HG03442 (cell line): ENCODE results near the gene BEGAIN.

Experiments used
- ATAC-seq: cut with Tn5 transposase; IDR thresholded peaks from one replicate; pipeline ENCODE4 v1.9.1; 2021; ENCODE audit warnings: mild to moderate bottlenecking, moderate library complexity; ENCODE audit not compliant: unreplicated experiment

The BEGAIN gene

DNA sequence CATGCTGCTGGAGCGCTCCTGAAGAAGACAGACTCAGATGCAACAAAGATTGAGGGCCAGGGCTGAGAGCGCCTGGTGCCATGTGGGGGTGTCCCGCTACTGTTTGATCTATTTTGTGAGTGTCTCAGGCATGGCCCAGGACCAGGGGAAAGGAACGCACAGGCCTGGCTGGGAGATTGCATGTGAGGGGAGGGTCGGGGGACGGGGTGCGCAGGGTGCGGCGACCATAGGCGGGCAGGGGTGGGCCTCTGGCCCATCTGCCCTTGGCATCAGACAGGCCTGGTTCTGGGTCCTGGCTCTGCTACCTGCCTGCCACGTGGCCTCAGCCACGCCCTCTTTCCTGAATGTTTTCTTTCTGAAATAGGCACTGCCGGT, 47.5 kb downstream of the BEGAIN start:
- ATAC-seq, result no peak

GRCh38 chr14:100539003-100539660, 48.1 kb downstream of the BEGAIN start:
- ATAC-seq, result no peak

DNA sequence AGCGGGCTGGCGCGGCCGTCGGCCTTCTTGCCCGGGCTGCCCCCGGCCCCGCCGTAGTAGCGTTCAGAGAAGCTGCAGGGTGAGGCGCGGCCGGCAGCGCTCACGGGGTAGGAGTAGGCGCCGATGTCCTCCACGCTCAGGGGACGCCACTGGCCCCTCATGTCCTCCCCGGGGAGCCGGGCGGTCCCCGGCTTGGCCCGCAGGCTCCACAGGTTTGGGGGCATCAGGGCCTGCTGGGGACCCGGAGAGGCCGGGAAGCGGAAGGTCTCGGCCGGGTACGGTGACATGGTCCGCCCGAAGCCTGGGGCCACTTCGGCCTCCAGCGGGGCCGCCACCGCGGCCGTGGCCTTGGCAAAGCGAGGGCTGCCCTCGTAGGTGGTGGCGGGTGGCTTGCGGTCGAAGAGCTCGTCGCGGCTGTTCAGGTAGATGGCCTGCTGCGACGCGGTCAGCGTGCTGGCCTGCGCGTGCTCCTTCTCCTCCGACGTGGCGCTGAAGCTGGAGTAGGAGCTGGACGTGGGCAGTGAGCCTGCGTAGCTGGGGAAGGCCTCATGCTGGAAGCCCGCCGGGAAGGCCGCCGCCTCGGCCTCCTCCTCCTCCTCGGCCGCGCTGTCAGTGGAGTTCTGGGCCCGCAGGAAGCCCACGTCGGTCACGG, 48.7 kb downstream of the BEGAIN start:
- no peak for ATAC-seq

DNA sequence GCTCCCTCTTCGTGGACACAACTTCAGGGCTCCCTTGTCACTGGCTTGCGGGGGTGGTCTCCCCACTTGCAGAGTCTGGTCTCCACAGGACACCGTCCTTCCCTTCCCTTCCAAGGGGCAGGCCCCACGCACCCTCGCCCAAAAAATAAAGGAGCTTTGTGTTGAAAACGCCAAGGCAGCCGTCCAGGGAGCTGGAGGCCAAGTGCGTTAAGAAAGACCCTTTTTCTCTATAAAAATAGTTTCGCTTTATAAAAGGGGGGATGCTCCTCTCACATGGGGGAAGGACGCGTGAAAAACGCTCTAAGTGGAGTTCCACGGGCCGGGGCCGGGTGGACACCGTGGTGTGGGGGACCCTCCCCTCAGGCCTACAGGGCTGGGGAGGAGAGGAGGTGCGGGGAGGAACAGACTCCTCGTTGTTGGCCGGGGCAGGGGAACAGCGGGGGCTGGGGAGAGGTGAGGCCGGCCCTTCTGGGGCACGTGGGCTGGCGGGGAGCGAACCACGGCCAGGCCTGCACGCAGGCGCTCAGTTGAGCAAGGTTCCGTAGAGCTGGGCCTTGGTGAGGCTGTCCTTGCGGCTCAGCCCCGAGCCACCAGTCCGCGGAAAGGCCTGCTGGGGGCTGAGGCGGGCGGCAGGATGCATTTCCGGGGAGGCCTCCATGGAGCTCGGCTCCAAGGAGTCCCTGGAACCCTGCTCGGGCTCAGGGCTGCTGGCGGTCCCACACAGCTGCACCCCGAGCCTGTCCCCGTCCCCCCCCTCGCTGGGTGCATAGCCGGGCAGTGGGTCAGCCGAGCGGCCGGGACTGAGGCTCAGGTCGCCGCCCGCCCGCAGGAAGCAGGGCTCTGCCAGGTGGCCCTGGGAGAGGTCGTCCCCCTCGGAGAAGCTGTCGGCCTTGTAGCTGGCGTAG, 49.5 kb downstream of the BEGAIN start:
- no peak for ATAC-seq

DNA sequence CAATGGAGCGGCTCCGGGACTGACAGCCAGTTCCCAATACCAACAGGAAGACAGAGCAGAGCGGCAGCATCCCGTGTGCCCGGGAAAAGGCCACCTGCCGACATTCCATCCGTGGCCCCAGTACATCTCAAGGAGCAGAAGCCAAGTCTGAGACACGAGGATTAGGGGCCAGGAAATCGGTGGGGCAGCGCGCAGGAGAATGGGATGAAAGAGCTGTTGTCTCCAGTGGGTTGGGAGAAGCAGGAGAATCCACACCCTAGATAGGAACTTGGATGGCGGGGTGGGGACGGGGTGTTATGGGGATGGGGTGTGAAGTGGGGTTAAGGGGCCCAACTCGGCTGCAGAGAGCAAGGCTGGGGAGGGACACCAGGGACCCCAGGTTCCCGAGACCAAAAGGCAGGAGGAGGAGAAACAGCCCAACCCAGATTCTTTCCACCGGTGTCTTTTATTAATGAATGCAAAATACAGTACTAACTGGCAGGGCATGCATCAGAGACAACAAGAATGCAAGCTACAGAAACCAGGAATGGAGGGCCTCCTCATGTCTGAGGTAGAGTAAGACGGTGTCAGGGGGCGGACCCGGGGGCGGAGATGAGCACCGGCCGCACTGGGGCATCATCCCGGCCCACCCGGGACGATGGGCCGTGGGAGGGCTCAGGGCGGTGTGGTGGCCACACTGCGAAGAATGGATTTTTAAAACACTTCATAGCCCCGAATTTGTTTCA, 50.3 kb downstream of the BEGAIN start:
- no peak for ATAC-seq

GRCh38 chr14:100536121-100536510, 51.1 kb downstream of the BEGAIN start:
- ATAC-seq, result no peak

GRCh38 chr14:100535287-100536120, 51.7 kb downstream of the BEGAIN start:
- ATAC-seq, result no peak

DNA sequence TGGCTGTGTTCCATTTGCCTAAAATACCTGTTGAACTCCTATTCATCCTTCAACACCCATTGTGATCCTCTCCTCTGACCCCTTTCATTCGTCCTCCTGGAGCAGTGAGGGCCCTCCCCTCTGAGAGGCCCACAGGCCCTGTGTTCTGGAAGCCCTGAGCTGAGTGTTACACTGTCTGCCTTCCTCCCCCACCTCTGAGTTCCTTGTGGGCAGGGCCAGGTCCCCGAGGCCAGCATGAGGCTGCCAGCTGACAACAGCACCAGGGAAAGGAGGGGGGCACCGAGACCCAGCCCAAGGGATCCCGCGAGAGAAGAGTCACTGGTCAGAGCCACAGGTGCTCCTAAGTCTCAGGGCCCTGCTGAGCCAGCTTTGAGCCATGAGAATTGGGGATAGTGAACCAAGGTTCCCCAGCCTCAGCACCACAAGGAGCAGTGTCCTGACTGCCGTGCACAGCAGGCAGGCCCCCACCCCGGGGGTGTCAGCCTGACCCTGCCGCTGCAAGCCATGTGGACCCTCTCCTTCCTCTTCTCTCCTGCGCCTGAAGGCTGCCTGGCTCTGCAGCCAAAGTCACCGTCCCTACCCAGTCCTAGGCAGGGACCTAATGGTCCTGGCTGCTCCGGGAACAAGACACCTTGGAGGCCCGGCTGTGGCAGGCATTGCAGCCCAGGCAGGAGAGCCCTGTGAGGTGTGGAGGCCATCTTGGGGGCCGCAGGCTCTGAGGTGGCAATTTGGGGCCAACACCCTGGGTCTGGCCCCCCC, 52.5 kb downstream of the BEGAIN start:
- ATAC-seq, result no peak

DNA sequence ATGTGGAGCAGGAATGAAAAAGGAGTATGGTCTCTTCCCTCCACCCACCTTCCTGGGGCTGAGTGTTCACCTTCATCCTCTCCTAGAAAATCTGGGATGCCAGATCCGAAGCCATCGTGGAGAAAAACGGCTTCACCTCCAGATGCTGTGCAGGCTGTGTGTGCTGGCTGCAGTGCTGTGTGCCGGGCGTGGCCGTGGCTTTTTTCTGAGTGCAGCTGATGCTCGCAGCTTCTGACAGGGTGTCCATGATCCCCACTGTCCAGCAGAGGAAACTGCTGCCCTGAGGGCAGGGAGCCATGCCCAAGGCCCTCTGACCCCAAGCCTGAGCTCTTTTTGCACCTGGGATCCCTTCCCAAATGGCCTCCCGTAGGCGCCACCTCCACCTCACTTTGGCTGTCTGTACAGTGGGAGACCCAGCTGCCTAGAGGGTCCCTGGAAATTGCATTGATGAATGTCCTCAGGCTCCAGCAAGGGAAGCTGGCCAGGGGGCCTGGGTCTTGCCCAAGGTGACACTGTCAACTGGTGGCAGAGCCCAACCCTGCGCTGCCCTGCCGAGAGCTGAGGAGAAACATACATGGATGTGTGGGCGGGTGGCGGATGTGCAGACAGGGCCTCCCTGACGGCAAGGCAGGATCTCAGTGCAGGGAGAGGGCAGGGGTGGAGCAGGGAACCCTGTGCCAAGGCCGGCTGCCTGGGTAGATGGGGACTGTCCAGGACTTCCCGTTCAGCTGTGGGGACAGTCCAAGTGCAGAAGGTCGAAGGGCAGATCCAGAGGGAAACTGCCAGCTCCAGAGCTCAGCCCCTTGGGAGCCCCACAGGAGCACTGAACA, 53.3 kb downstream of the BEGAIN start:
- no peak for ATAC-seq

DNA sequence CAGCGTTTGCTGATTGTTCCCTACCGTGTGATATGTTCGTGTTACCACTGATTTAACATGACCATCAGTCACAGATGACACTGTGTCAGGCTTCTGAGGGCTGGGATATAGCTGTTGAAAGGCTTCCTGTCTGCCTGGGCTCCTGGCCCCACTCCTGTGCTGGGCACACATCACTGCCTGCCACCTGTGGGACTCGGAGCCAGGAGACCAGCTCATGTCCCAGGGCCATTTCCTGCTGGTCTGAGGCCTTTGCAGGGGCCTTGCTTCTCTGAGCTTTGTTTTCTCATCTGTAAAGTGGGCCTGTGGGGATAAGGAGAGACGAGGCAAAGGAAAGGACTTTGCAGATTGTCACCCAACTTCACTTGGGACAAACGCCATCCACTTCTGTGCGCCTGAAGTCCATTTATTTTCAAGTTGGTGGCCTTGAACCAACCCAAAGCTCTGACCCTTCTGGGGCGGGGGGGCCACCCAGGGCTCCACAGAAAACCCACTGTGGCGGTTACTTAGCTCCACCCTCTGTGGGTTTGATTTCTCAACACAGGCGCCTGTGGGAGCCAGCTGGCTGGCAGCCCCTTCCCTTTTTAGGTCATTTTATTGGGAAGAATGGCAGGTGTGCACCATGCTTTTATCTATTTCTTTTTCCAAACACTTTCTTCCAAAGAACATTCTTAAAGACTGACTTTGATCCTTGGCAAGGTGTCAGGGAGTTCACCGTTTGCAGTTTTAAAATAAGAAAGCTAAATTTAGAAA, 54.1 kb downstream of the BEGAIN start:
- ATAC-seq, result no peak

- ATAC-seq, result no peak
Measured at GRCh38 chr14:100532154-100532861, 54.9 kb downstream of the BEGAIN start.

DNA sequence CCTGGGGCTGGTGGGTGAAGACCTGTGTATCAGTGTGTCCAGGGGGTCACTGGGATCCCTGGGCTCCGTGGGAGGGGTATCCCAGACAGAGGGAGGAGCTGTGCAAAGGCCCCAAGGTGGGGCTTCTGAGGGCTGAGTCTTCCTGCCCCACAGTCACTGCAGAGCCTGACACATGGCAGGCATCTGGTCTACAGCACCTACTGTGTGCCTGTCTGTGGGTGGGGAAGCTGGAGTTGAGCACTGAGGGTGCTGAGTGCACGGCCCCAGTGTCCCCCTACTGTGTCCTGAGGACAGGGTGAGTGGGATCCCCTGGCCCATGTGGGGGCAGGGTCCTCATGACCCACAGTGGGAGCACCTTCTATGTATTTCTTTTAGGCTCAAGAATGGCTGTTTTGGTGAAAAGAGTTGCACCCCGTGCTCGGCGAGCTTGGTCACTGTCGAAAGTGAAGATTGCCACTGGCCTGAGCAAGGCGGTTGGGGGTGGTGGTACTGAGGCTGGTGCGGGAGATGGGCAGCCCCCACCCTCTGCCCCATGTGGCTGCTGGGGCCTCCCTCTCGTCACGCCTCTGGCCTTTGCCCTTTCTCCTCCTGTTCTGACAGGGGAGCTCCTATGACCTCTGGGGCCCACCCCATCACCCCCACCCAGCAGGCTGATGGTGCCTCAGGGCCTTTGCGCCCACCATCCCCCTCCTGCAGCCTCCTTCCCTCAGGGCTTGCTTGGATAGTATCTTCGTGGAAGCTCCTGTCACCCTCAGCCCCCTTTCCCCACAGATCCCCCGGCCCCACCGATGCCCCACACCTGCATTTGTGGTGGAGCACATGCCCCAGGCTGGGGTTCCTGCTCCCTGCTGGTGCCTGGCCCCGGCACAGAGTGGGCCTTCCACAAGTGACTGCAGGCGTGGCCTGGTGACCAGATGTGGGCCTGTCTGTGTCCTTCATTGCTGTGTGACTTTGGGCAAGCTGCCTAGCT, 55.8 kb downstream of the BEGAIN start:
- no peak for ATAC-seq

DNA sequence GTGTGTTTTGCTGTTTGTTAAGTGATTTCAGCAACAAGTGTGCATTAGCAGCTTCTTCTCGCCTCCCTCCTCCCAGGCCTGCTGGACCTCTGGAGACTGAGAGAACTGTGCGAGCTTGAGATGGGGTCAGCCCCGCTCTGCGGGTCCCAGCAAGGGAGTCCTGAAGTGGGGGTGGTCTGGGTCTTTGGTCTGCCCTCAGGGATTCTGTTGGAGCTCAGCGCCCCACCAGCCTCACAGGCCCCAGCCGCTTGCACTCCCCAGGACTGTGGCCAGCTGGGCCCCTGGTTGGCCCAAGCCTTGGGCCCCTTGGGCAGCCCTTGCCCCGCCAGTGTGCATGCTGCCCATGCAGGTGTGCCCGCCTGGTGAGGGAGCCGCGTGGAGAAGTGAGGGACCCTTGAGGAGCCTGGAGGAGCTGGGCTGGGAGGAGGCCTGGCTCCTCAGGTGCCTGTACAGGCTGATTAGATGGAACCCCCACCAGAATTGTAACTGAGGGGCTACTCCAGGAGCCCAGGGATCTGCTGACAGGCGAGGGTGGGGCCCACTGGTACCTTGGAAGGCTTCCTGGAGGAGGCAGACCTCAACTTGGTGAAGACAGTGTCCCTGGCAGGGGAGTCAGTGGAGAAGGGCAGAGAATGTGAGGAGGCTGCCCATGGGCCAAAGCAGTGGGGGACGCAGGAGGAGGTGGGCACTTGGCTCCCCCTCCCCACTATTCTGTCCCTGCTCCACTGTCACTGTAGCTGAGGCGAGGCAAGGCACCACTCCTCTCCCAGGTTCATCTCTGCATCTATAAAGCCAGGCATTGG, 56.7 kb downstream of the BEGAIN start:
- ATAC-seq, result no peak

DNA sequence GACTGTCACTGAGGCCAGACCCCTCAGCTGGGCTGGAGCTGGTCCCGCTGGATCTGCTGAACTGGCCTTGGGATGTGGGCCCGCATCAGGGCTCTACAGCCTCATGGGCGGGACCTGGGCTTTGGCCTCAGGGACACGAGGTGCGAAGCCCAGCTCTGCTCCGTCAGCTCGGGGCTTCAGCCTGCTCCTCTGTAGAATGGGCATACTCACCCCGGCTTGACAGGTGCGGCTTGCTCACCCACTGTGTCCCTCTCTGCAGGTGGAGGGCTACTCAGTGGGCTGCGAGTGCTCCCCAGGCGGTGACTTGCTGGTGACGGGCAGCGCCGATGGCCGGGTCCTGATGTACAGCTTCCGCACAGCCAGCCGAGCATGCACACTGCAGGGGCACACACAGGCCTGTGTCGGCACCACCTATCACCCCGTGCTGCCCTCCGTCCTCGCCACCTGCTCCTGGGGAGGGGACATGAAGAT, 57.6 kb downstream of the BEGAIN start:
- no peak for ATAC-seq

DNA sequence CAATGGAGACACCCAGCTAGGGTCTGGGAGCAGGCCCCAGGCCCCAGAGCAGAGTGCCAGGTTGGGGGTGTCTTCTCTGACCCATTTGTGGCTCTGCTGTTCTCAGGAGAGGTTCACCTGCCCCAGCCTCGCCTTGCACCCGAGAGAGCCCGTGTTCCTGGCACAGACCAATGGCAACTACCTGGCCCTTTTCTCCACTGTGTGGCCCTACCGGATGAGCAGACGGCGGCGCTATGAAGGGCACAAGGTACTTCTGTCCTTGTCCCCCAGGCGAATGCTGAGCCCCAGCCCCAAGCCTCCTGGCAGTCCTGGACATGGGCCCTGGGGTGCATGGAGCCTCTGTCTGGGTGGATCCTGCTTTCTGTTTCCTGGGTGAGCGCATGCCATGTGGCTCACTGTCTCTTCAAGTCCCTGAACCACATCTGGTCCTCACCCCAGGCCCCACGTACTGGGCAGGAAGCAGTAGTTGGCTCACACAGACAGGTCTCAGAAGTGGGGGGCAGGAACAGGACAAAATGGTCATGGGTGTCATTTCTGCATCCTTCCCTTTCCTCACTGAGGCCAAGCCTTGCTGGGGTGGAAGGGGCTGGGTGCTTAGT, 58.2 kb downstream of the BEGAIN start:
- ATAC-seq, result no peak
